ENCODE results near the gene SNX7.
A peak's percentile ranks its signal among the peaks of the same experiment; 100 is the strongest.

SNX7 gene

GRCh38 chr1:98661544-98662355, at the start of gene SNX7:
Gene SNX7 (plus strand): TSS chr1:98661721. CDS start chr1:98661732, 11 bp downstream.
- Mint-ChIP-seq H3K36me3 (no peaks in the 10 kb centered on the region), H3K4me3 (peak within 1 kb of the TSS; percentile 86), H3K27ac (peak within 1 kb of the TSS; percentile 63), H3K27me3 (no peaks in the 10 kb centered on the region), H3K4me1 (peaks cover 10% of the 10 kb centered on the region), H3K9me3 (no peaks in the 10 kb centered on the region)
- peak; percentile 94 for ATAC-seq

GRCh38 chr1:98637316-98637715, 24.2 kb upstream of the SNX7 start:
- Mint-ChIP-seq H3K27me3 (peaks cover 17% of the 10 kb centered on the region), H3K36me3 (no peaks in the 10 kb centered on the region), H3K27ac (no peak overlapping the region), H3K4me3 (no peak overlapping the region), H3K4me1 (no peaks in the 10 kb centered on the region), H3K9me3 (peaks cover 21% of the 10 kb centered on the region)
- no peak for ATAC-seq

GRCh38 chr1:98638185-98638584, 23.3 kb upstream of the SNX7 start:
- ATAC-seq, result no peak
- Mint-ChIP-seq H3K4me1 (no peaks in the 10 kb centered on the region), H3K36me3 (no peaks in the 10 kb centered on the region), H3K27me3 (peaks cover 17% of the 10 kb centered on the region), H3K9me3 (peaks cover 26% of the 10 kb centered on the region), H3K27ac (no peak overlapping the region), H3K4me3 (no peak overlapping the region)

GRCh38 chr1:98644510-98644909, 17.0 kb upstream of the SNX7 start:
- no peak for ATAC-seq
- H3K27ac Mint-ChIP-seq, result no peak overlapping the region
- H3K9me3 Mint-ChIP-seq, result peaks cover 23% of the 10 kb centered on the region
- H3K36me3 Mint-ChIP-seq, result no peaks in the 10 kb centered on the region
- no peak overlapping the region for H3K4me3 Mint-ChIP-seq
- no peaks in the 10 kb centered on the region for H3K4me1 Mint-ChIP-seq
- H3K27me3 Mint-ChIP-seq, result peaks cover 17% of the 10 kb centered on the region

DNA sequence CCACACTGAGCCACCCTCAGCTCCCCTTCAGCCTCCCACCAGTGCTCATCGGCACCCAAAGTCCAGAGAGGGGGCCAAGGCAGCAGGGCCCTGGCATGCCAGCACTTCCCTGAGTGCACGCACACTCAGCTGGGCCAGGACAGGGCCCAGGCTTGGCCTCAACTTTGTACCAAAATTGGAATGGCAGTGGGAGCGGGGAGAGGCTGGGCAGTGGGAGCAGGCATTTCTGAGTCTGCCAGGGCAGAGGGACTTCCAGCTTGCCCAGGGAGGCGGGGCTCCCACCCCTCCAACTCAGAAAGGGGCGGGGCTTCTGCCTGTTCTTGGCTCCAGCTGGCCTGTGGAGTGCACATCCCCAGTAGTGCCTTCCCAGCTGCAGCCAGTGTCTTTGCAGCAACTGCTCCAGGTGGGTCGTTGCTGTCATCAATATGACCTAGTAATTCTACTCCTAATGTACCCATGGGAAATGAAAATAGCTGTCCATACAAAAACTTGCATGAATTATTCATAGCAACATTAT, 10.3 kb upstream of the SNX7 start:
- no peaks in the 10 kb centered on the region for H3K27me3 Mint-ChIP-seq
- H3K4me1 Mint-ChIP-seq, result no peaks in the 10 kb centered on the region
- no peak overlapping the region for H3K4me3 Mint-ChIP-seq
- ATAC-seq, result peak; percentile 14
- no peak overlapping the region for H3K27ac Mint-ChIP-seq
- H3K9me3 Mint-ChIP-seq, result peaks cover 2% of the 10 kb centered on the region
- H3K36me3 Mint-ChIP-seq, result no peaks in the 10 kb centered on the region

GRCh38 chr1:98653123-98653522, 8.4 kb upstream of the SNX7 start:
- Mint-ChIP-seq H3K36me3 (no peaks in the 10 kb centered on the region), H3K4me1 (no peaks in the 10 kb centered on the region), H3K27ac (no peak overlapping the region), H3K27me3 (no peaks in the 10 kb centered on the region), H3K4me3 (no peak overlapping the region), H3K9me3 (peaks cover 2% of the 10 kb centered on the region)
- no peak for ATAC-seq

GRCh38 chr1:98659879-98660278, 1.6 kb upstream of the SNX7 start:
- H3K27me3 Mint-ChIP-seq, result no peaks in the 10 kb centered on the region
- ATAC-seq, result no peak

GRCh38 chr1:98660940-98661543, 479 bp upstream of the SNX7 start:
- no peaks in the 10 kb centered on the region for H3K27me3 Mint-ChIP-seq

More at GRCh38 chr1:98659879-98660278, 1.6 kb upstream of the SNX7 start:
- no peak overlapping the region for H3K27ac Mint-ChIP-seq
- H3K9me3 Mint-ChIP-seq, result no peaks in the 10 kb centered on the region
- H3K4me1 Mint-ChIP-seq, result peaks cover 10% of the 10 kb centered on the region
- H3K4me3 Mint-ChIP-seq, result no peak overlapping the region
- H3K36me3 Mint-ChIP-seq, result no peaks in the 10 kb centered on the region

DNA sequence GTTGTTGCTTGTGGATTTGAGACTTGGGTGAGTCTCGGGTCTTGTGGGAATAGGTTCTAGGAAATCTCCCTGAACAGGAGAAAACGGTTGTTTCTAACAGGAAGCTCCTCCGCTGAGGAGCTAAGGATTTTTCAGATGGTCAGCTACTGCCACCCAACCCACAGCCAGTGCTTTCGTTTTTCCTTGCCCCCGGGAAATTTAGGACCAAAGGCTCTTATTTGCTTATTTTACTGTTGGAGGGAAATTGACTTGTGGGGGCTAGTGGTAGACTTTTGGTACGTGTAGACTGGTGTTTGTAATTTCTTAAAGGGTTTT, 792 bp downstream of the SNX7 start:
- no peaks in the 10 kb centered on the region for H3K36me3 Mint-ChIP-seq
- H3K4me3 Mint-ChIP-seq, result peak overlapping the region; percentile 86
- no peaks in the 10 kb centered on the region for H3K9me3 Mint-ChIP-seq
- no peak for ATAC-seq
- peak overlapping the region; percentile 63 for H3K27ac Mint-ChIP-seq
- H3K4me1 Mint-ChIP-seq, result peaks cover 10% of the 10 kb centered on the region
- no peaks in the 10 kb centered on the region for H3K27me3 Mint-ChIP-seq

More at GRCh38 chr1:98660940-98661543, 479 bp upstream of the SNX7 start:
- no peaks in the 10 kb centered on the region for H3K9me3 Mint-ChIP-seq
- peak overlapping the region; percentile 86 for H3K4me3 Mint-ChIP-seq
- peak overlapping the region; percentile 63 for H3K27ac Mint-ChIP-seq
- peak; percentile 40 for ATAC-seq
- H3K4me1 Mint-ChIP-seq, result peaks cover 10% of the 10 kb centered on the region
- H3K36me3 Mint-ChIP-seq, result no peaks in the 10 kb centered on the region

DNA sequence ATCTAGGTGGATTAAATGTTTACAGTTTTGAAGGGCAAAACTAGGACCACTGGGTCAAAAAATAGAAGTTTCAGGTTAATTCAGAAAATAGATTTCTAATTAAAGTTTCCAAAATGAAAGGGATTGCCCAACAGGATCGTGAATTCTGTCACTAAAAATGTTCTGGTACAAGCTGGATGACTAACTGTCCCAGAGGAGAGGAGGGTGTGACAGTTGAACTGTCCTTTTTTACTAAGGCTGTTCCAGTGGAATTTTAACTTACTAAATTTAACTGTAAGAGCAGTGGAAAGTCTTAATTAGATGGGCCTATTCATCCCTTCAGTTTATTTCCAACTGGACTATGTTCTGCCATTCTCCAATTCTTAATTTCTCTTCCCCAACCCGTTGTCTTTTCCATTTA, 7.2 kb downstream of the SNX7 start:
- Mint-ChIP-seq H3K27ac (no peak overlapping the region), H3K4me3 (no peak overlapping the region), H3K27me3 (no peaks in the 10 kb centered on the region), H3K9me3 (no peaks in the 10 kb centered on the region), H3K4me1 (no peaks in the 10 kb centered on the region), H3K36me3 (no peaks in the 10 kb centered on the region)
- no peak for ATAC-seq

- no peak overlapping the region for H3K27ac Mint-ChIP-seq
Observed at GRCh38 chr1:98669355-98670296, 8.1 kb downstream of the SNX7 start.

GRCh38 chr1:98672189-98672588, 10.7 kb downstream of the SNX7 start:
- Mint-ChIP-seq H3K27me3 (no peaks in the 10 kb centered on the region), H3K4me3 (no peak overlapping the region), H3K4me1 (no peaks in the 10 kb centered on the region)

More at GRCh38 chr1:98669355-98670296, 8.1 kb downstream of the SNX7 start:
- ATAC-seq, result no peak
- no peak overlapping the region for H3K4me3 Mint-ChIP-seq
- H3K9me3 Mint-ChIP-seq, result no peaks in the 10 kb centered on the region
- no peaks in the 10 kb centered on the region for H3K4me1 Mint-ChIP-seq
- H3K27me3 Mint-ChIP-seq, result no peaks in the 10 kb centered on the region
- H3K36me3 Mint-ChIP-seq, result no peaks in the 10 kb centered on the region

GRCh38 chr1:98674075-98674781, 12.7 kb downstream of the SNX7 start:
- H3K36me3 Mint-ChIP-seq, result no peaks in the 10 kb centered on the region
- H3K27ac Mint-ChIP-seq, result no peak overlapping the region
- H3K4me3 Mint-ChIP-seq, result no peak overlapping the region
- no peak for ATAC-seq
- no peaks in the 10 kb centered on the region for H3K27me3 Mint-ChIP-seq
- no peaks in the 10 kb centered on the region for H3K4me1 Mint-ChIP-seq
- no peaks in the 10 kb centered on the region for H3K9me3 Mint-ChIP-seq

More at GRCh38 chr1:98672189-98672588, 10.7 kb downstream of the SNX7 start:
- Mint-ChIP-seq H3K36me3 (no peaks in the 10 kb centered on the region), H3K27ac (no peak overlapping the region), H3K9me3 (no peaks in the 10 kb centered on the region)
- no peak for ATAC-seq

DNA sequence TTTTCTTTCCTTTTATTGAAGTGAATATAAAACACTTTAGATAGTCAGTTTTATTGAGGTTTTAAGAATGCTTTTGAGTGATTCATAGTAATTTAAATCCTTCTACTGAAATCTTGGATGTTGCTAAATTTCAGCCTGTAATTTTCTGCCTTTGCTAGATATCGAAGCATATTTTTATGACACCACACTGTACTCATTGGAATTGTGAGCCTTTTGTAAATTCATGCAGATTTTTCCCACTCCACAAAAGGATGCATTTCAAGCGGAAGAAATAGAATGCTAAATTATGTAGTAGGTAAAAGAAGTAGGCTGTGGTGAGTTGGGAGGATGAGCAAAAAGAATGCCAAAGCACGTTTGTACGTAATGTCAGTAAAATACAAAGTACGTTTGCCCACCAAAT, 13.8 kb downstream of the SNX7 start:
- Mint-ChIP-seq H3K36me3 (no peaks in the 10 kb centered on the region), H3K4me3 (no peak overlapping the region), H3K9me3 (no peaks in the 10 kb centered on the region), H3K27ac (no peak overlapping the region), H3K27me3 (no peaks in the 10 kb centered on the region), H3K4me1 (no peaks in the 10 kb centered on the region)
- no peak for ATAC-seq
